A673 (cell line): ENCODE results near the gene TTC28.

Experiments used
- EZH2 ChIP-seq: fragments of 200-600 bp; sonication (generic); IDR thresholded peaks from 2 replicates; pipeline ENCODE4 v1.6.1; 2017; ENCODE audit warnings: borderline replicate concordance, low read depth, mild to moderate bottlenecking, mixed read lengths, antibody characterized with exemption, low read length; ENCODE audit not compliant: poor library complexity, severe bottlenecking
- TF ChIP-seq, protein P1 (sequence below): fragments of 300-800, 200-600 bp; sonication (generic); conservative IDR thresholded peaks from 2 replicates; pipeline ENCODE4 v1.5.1; 2017; ENCODE audit warnings: low read depth, mild to moderate bottlenecking, antibody characterized with exemption, low read length, moderate library complexity, mixed read lengths

DNA sequence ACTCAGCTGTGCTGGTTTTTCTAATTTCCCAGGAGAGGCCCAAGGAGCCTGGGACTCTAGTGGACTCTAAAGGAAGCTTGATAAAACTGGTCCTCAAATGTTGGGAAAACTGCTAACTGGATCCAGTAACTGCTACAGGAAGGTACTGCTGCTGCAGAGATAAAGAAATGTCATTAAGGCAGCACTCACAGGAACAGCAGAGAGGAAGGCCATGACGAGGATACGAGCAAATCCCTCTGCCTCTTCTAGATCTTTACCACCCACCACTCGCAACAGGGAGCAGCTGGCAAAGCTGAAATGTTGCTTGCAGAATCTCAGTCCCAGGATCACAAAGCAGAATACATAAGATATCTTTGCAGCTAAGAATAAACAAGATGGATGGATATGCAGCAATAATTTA lies 23.5 kb downstream of the TTC28 start:
- TF ChIP-seq, protein P1, sequence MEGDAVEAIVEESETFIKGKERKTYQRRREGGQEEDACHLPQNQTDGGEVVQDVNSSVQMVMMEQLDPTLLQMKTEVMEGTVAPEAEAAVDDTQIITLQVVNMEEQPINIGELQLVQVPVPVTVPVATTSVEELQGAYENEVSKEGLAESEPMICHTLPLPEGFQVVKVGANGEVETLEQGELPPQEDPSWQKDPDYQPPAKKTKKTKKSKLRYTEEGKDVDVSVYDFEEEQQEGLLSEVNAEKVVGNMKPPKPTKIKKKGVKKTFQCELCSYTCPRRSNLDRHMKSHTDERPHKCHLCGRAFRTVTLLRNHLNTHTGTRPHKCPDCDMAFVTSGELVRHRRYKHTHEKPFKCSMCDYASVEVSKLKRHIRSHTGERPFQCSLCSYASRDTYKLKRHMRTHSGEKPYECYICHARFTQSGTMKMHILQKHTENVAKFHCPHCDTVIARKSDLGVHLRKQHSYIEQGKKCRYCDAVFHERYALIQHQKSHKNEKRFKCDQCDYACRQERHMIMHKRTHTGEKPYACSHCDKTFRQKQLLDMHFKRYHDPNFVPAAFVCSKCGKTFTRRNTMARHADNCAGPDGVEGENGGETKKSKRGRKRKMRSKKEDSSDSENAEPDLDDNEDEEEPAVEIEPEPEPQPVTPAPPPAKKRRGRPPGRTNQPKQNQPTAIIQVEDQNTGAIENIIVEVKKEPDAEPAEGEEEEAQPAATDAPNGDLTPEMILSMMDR: no peak
- TF ChIP-seq EZH2: no peak
